Transverse colon (tissue), 4 donors: ENCODE data around the gene PNMA6E. TPM values are rescaled to one million over a fixed set of nuclear protein-coding genes. Genes with fewer than 3 reads are reported as not detected.

Source experiments
- DNase-seq: peaks from one replicate; pipeline ENCODE4 v3.0.0-alpha.2; 2019
- H3K27ac ChIP-seq, 4 donors: fragments of 200-600 bp; sonication (generic); 2 replicates each; pipeline ENCODE4 v1.5.1; 2016 to 2018; ENCODE audit warnings: inconsistent platforms in 4 of 4
- H3K27me3 ChIP-seq: fragments of 200-600 bp; sonication (generic); 2 replicates; pipeline ENCODE4 v1.5.1; 2017; ENCODE audit warnings: inconsistent platforms
- H3K36me3 ChIP-seq, 4 donors: fragments of 200-600 bp; sonication (generic); 2 replicates each; pipeline ENCODE4 v1.5.1; 2017 to 2019; ENCODE audit warnings: inconsistent platforms in 4 of 4
- H3K4me1 ChIP-seq, 4 donors: fragments of 200-600 bp; sonication (generic); 2 replicates each; pipeline ENCODE4 v1.5.1; 2017 to 2020; ENCODE audit warnings: inconsistent platforms in 4 of 4
- H3K4me3 ChIP-seq, 4 donors: fragments of 200-600 bp; sonication (generic); 1 replicate in 1 of 4; 2 replicates in 3 of 4; pipeline versions ENCODE4 v1.5.1 to v1.6.1; 2017 to 2019; ENCODE audit warnings: inconsistent platforms in 4 of 4
- H3K9me3 ChIP-seq, 2 donors: fragments of 200-600 bp; sonication (generic); 2 replicates each; pipeline ENCODE4 v1.5.1; 2017 to 2019; ENCODE audit warnings: inconsistent platforms in 2 of 2
- EP300 ChIP-seq: sonication (generic); formaldehyde crosslinking; IDR thresholded peaks from one replicate; pipeline ENCODE4 v1.6.1; 2017; ENCODE audit warnings: antibody characterized with exemption, low read depth
- POLR2A ChIP-seq: fragments of 450-650 bp; IDR thresholded peaks from one replicate; pipeline ENCODE4 v1.6.1; 2016; ENCODE audit warnings: antibody characterized with exemption, mild to moderate bottlenecking, moderate library complexity
- POLR2AphosphoS5 ChIP-seq, 3 donors: sonication (generic); formaldehyde crosslinking; IDR thresholded peaks; one replicate each; pipeline ENCODE4 v1.6.1; 2016; ENCODE audit warnings: antibody characterized with exemption in 3 of 3
- WGBS, 2 donors: methylation state at CpG; one replicate each; pipeline ENCODE4 v1.1.5; 2018; ENCODE audit warnings: low coverage in 1 of 2; 5-methylcytosine and 5-hydroxymethylcytosine counted together
- in situ Hi-C, 4 donors: fragments of 200-750 bp; cut with MboI; loops; one replicate each; pipeline versions ENCODE4 v1.15.0 to v1.15.1; 2017; ENCODE audit warnings: low sequenced_read_pairs in 3 of 4, low pct_ligation_motif_present in 1 of 4, low pct_unique_long_range_greater_than_20kb in 1 of 4
- intact Hi-C: fragments of 100-400 bp; cut with DNase I; formaldehyde crosslinking; loops from one replicate; pipeline ENCODE4 v1.15.1; 2023; ENCODE audit warnings: low total_unique reads
- total RNA-seq, 4 donors: library from RNA; depleted of rRNA; stranded (reverse); fragments of >200 nt; gene quantifications; one replicate each; pipeline ENCODE4 v1.1.0, GENCODE V29; 2016
- TF ChIP-seq, protein P1 (sequence below), 5 experiments: fragments of 200-600 bp in 3 of 5; fragments of 450-650 bp in 2 of 5; sonication (generic) in 3 of 5; IDR thresholded peaks; 1 replicate in 2 of 5; 2 replicates in 3 of 5; pipeline ENCODE4 v1.5.1; 2016 to 2017; ENCODE audit warnings: antibody characterized with exemption in 5 of 5, inconsistent platforms in 3 of 5, mild to moderate bottlenecking in 2 of 5, moderate library complexity in 1 of 5

PNMA6E gene
- total RNA-seq, 4 donors from 2014 or later = not detected

DNA sequence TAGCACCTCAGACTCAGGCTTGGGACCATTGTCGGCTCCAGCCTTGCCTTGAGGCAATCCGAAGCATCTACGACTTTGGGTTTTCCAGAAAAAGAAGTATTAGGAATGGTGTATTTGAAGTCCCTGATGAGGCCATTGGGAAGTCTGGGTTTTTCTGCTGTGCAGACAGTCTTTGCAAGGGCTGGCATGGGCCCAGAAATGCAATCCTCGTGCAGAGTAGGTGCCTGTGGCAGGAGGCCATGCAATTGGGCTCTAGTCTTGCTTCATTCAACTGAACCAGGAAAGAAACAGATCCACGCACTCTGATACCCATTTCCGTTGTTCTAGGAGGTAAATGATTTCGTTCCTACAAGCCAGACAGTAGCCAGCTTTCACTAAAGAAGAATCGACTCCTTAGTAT, 22.5 kb upstream of the PNMA6E start:
- DNase-seq = no peak
- Histone ChIP-seq H3K4me3 (no peak overlapping the region), H3K27ac (no peak overlapping the region), H3K9me3 (no peaks in the 10 kb centered on the region), H3K27me3 (no peaks in the 10 kb centered on the region), H3K4me1 (no peaks in the 10 kb centered on the region), H3K36me3 (no peaks in the 10 kb centered on the region)
- WGBS, 2 donors = 89% methylated on average over 8 of the region's 8 CpGs; no CpG with 5 or more reads in 1 of the 2 donors
- intact Hi-C loops = no loop called here
- TF ChIP-seq, protein P1, sequence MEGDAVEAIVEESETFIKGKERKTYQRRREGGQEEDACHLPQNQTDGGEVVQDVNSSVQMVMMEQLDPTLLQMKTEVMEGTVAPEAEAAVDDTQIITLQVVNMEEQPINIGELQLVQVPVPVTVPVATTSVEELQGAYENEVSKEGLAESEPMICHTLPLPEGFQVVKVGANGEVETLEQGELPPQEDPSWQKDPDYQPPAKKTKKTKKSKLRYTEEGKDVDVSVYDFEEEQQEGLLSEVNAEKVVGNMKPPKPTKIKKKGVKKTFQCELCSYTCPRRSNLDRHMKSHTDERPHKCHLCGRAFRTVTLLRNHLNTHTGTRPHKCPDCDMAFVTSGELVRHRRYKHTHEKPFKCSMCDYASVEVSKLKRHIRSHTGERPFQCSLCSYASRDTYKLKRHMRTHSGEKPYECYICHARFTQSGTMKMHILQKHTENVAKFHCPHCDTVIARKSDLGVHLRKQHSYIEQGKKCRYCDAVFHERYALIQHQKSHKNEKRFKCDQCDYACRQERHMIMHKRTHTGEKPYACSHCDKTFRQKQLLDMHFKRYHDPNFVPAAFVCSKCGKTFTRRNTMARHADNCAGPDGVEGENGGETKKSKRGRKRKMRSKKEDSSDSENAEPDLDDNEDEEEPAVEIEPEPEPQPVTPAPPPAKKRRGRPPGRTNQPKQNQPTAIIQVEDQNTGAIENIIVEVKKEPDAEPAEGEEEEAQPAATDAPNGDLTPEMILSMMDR (IDR thresholded peaks at IDR 0.05) = no peak
- TF ChIP-seq EP300 (no peak), POLR2A (no peak), POLR2AphosphoS5 (IDR thresholded peaks at IDR 0.05) (no peak)
- in situ Hi-C loops = no loop called here

DNA sequence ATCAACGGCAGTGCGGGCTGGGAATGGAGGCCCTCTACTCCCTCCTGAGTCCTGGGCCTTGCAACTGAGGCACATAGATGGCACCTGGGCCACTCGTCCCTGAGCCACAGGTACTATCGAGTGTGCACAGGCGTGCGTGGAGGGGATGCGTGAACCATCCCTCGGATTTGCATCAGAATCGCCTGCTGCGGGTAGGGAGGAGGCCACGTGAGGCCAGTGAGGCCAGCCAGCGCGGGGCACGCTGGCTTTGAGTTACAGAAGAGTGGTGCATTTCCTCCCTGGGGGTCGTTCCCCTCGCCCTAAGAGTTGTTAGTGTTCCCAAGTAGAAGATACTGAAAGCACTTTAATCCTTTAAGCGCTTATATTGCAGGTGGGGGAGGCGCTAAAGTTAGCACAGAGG, 20.7 kb upstream of the PNMA6E start:
- Histone ChIP-seq H3K4me3 (no peak overlapping the region), H3K27me3 (no peaks in the 10 kb centered on the region), H3K4me1 (no peaks in the 10 kb centered on the region), H3K9me3 (no peaks in the 10 kb centered on the region), H3K27ac (no peak overlapping the region), H3K36me3 (no peaks in the 10 kb centered on the region)
- TF ChIP-seq, protein P1 (IDR thresholded peaks at IDR 0.05) = no peak
- no peak for TF ChIP-seq POLR2A
- TF ChIP-seq EP300 = no peak
- no peak for TF ChIP-seq POLR2AphosphoS5 (IDR thresholded peaks at IDR 0.05)
- 89 to 90% methylated on average over 3 to 18 of the region's 18 CpGs for WGBS, 2 donors
- intact Hi-C loops = no loop called here
- no peak for DNase-seq
- in situ Hi-C loops = no loop called here

DNA sequence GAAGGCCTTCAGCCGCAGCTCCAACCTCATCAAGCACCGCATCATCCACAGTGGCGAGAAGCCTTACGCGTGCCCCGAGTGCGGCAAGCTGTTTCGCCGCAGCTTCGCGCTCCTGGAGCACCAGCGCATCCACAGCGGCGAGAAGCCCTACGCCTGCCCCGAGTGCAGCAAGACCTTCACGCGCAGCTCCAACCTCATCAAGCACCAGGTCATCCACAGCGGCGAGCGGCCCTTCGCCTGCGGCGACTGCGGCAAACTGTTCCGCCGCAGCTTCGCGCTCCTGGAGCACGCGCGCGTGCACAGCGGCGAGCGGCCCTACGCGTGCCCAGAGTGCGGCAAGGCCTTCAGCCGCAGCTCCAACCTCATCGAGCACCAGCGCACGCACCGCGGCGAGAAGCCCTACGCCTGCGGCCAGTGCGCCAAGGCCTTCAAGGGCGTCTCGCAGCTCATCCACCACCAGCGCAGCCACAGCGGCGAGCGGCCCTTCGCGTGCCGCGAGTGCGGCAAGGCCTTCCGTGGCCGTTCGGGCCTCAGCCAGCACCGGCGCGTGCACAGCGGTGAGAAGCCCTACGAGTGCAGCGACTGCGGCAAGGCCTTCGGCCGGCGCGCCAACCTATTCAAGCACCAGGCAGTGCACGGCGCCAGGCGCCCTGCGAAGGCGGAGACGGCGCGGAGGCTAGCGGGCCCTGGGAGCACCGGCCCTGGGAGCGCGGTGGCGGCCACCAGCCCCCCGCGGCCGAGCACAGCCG, 19.9 kb upstream of the PNMA6E start:
- Histone ChIP-seq H3K4me3 (no peak overlapping the region), H3K36me3 (no peaks in the 10 kb centered on the region), H3K27ac (no peak overlapping the region), H3K27me3 (no peaks in the 10 kb centered on the region), H3K4me1 (no peaks in the 10 kb centered on the region), H3K9me3 (no peaks in the 10 kb centered on the region)
- no peak for DNase-seq
- in situ Hi-C loops (no loop called here), intact Hi-C loops (no loop called here)
- TF ChIP-seq, protein P1 (IDR thresholded peaks at IDR 0.05) = no peak
- TF ChIP-seq POLR2AphosphoS5 (IDR thresholded peaks at IDR 0.05) (no peak), EP300 (no peak), POLR2A (no peak)
- 97% methylated on average over 90 of the region's 91 CpGs; no CpG with 5 or more reads in 1 of the 2 donors for WGBS, 2 donors

DNA sequence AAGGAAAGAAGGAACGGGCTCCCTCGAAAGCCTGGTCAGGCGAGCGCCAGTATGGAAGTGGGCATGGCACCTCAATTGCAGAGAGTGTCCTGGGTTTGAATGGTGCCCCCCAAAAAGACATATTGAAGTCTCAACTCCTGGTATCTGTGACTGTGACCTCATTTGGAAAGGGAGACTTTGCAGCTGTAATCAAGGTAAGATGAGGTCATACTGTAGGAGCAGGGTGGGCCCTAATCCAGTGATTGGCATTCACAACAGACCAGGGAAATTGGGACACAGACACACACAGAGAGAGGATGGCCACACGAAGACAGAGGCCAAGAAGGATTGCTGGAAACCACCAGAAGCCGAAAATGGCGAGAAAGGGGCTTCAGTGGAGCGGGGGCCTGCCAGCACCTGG, 16.5 kb upstream of the PNMA6E start:
- in situ Hi-C loops = no loop called here

More for the DNA sequence above, 16.5 kb upstream of the PNMA6E start:
- intact Hi-C loops = no loop called here
- Histone ChIP-seq H3K36me3 (no peaks in the 10 kb centered on the region), H3K9me3 (no peaks in the 10 kb centered on the region), H3K27ac (no peak overlapping the region), H3K4me1 (no peaks in the 10 kb centered on the region), H3K4me3 (no peak overlapping the region), H3K27me3 (no peaks in the 10 kb centered on the region)
- 85% methylated on average over 8 of the region's 8 CpGs; no CpG with 5 or more reads in 1 of the 2 donors for WGBS, 2 donors
- no peak for DNase-seq
- no peak for TF ChIP-seq EP300
- no peak for TF ChIP-seq POLR2AphosphoS5 (IDR thresholded peaks at IDR 0.05)
- no peak for TF ChIP-seq POLR2A
- TF ChIP-seq, protein P1 (IDR thresholded peaks at IDR 0.05) = no peak
